Smooth muscle cell (in vitro differentiated cells): ENCODE data around the gene ENOX1. TPM values are rescaled to one million over a fixed set of nuclear protein-coding genes. Genes with fewer than 3 reads are reported as not detected.

Source experiments
- DNase-seq: peaks from one replicate; lab custom pipeline; 2025; ENCODE audit not compliant: unreplicated experiment; lab: John Stamatoyannopoulos, UW
- H2AFZ ChIP-seq: fragments of 200-600 bp; sonication (generic); 2 replicates; pipeline ENCODE4 v1.6.0; 2016; ENCODE audit warnings: antibody characterized with exemption, low read depth, mild to moderate bottlenecking
- H3F3A ChIP-seq: fragments of 200-600 bp; sonication (generic); 2 replicates; pipeline ENCODE4 v1.6.0; 2017; ENCODE audit warnings: antibody characterized with exemption, low read depth
- H3K27ac ChIP-seq: fragments of 200-600 bp; sonication (generic); 2 replicates; pipeline ENCODE4 v1.5.1; 2016; ENCODE audit warnings: low read depth, mild to moderate bottlenecking
- H3K27me3 ChIP-seq: fragments of 200-600 bp; sonication (generic); 2 replicates; pipeline ENCODE4 v1.6.1; 2016; ENCODE audit warnings: low read depth, mild to moderate bottlenecking
- H3K36me3 ChIP-seq: fragments of 200-600 bp; sonication (generic); 2 replicates; pipeline ENCODE4 v1.5.1; 2016; ENCODE audit warnings: low read depth
- H3K4me1 ChIP-seq: fragments of 200-600 bp; sonication (generic); 2 replicates; pipeline ENCODE4 v1.5.1; 2016; ENCODE audit warnings: low read depth
- H3K4me2 ChIP-seq: fragments of 200-600 bp; sonication (generic); 2 replicates; pipeline ENCODE4 v1.6.0; 2016; ENCODE audit warnings: mild to moderate bottlenecking
- H3K4me3 ChIP-seq: fragments of 200-600 bp; sonication (generic); 2 replicates; pipeline ENCODE4 v1.5.1; 2016; ENCODE audit warnings: mild to moderate bottlenecking
- H3K79me2 ChIP-seq: fragments of 200-600 bp; sonication (generic); 2 replicates; pipeline ENCODE4 v1.6.0; 2016; ENCODE audit warnings: low read depth, mild to moderate bottlenecking
- H3K9ac ChIP-seq: fragments of 200-600 bp; sonication (generic); 2 replicates; pipeline ENCODE4 v1.6.0; 2016; ENCODE audit warnings: low read depth
- H3K9me3 ChIP-seq: fragments of 200-600 bp; sonication (generic); replicated peaks from 2 replicates; pipeline ENCODE4 v1.5.1; 2016; ENCODE audit warnings: low read depth
- H4K20me1 ChIP-seq: fragments of 200-600 bp; sonication (generic); 2 replicates; pipeline ENCODE4 v1.6.0; 2016; ENCODE audit warnings: low read depth
- WGBS: methylation state at CpG from one replicate; pipeline ENCODE4 v1.1.7; 2016; ENCODE audit warnings: low lambda C conversion rate; 5-methylcytosine and 5-hydroxymethylcytosine counted together
- polyA plus RNA-seq: library from polyadenylated mRNA; unstranded; fragments of >200 nt; fragmentation: Nextera tagmentation; extraction: Ambion mirVana; gene quantifications from 2 replicates; pipeline ENCODE4 v1.2.1, GENCODE V29; 2016
- total RNA-seq: library from RNA; depleted of rRNA; stranded (reverse); fragments of >200 nt; gene quantifications from 2 replicates; pipeline ENCODE4 v1.2.3, GENCODE V29; 2014
- TF ChIP-seq, protein P1 (sequence below): fragments of 200-600 bp; sonication (generic); IDR thresholded peaks from 2 replicates; pipeline ENCODE4 v1.5.1; 2017; ENCODE audit warnings: borderline replicate concordance, mild to moderate bottlenecking, antibody characterized with exemption; ENCODE audit not compliant: insufficient read depth, poor library complexity, severe bottlenecking

The ENOX1 gene
- total and polyA plus RNA-seq, 2 experiments from 2014 or later = 1.9 to 2.6 TPM

DNA sequence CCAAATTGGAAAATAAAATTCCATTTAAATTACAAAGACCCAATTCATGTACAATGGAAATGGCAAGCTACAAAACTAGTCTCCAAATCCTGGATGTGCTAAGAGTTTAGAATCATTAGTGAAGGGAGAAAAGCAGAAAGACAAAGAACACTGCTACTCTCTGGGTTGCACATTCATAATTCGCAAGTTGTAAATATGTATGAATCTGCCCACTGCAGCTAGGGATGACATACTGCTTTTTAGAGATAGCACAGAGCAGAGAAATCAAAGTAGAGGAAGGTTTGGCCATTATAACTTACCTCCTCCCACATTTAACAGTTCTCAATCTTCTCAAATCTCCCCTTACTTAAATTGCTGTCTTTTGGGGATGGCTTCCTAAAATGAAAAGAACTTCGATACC lies 231.1 kb downstream of the ENOX1 start:
- H3K9me3 ChIP-seq = no peaks in the 10 kb centered on the region
- no peak for DNase-seq
- no peak overlapping the region for H3K4me2 ChIP-seq
- H3F3A ChIP-seq = no peaks in the 10 kb centered on the region
- H3K4me3 ChIP-seq = no peak overlapping the region
- no peaks in the 10 kb centered on the region for H3K36me3 ChIP-seq
- H4K20me1 ChIP-seq = no peaks in the 10 kb centered on the region
- no peaks in the 10 kb centered on the region for H3K79me2 ChIP-seq
- H3K27ac ChIP-seq = no peak overlapping the region
- no peak overlapping the region for H2AFZ ChIP-seq
- H3K27me3 ChIP-seq = no peaks in the 10 kb centered on the region
- TF ChIP-seq, protein P1, sequence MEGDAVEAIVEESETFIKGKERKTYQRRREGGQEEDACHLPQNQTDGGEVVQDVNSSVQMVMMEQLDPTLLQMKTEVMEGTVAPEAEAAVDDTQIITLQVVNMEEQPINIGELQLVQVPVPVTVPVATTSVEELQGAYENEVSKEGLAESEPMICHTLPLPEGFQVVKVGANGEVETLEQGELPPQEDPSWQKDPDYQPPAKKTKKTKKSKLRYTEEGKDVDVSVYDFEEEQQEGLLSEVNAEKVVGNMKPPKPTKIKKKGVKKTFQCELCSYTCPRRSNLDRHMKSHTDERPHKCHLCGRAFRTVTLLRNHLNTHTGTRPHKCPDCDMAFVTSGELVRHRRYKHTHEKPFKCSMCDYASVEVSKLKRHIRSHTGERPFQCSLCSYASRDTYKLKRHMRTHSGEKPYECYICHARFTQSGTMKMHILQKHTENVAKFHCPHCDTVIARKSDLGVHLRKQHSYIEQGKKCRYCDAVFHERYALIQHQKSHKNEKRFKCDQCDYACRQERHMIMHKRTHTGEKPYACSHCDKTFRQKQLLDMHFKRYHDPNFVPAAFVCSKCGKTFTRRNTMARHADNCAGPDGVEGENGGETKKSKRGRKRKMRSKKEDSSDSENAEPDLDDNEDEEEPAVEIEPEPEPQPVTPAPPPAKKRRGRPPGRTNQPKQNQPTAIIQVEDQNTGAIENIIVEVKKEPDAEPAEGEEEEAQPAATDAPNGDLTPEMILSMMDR = no peak
- H3K9ac ChIP-seq = no peak overlapping the region
- 93% methylated on average over 2 of the region's 2 CpGs for WGBS
- H3K4me1 ChIP-seq = no peaks in the 10 kb centered on the region

DNA sequence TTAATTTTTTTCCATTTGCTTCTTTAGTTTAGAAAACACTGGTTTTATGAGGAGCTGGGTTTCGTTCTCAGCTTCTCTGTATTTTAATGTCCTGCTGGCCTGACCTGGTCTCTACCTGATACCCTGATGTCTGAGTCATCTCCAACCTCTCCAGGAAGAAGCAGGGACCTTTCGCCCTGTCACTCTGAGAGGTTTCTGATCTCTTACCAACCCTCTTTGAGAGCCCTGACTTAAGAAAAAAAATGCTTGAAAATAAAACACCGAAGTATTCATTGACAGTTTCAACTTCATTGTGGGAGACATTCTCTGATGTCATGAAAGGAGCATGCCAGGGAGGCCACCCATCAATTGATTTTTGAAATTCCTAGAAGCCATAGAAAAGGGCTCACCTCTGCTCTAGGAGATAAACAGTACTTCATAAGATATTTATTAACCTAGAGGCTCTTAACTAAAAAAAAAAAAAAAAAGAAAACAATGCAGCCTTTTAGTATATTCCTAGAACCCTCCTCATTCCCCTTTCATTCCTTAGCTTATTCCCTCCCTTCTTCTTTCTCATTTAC lies 234.8 kb downstream of the ENOX1 start:
- Histone ChIP-seq H3K9me3 (no peaks in the 10 kb centered on the region), H3F3A (no peaks in the 10 kb centered on the region), H2AFZ (no peak overlapping the region), H3K9ac (no peak overlapping the region), H3K27ac (no peak overlapping the region), H3K27me3 (no peaks in the 10 kb centered on the region), H3K4me3 (no peak overlapping the region), H3K4me1 (peaks cover 6% of the 10 kb centered on the region), H3K36me3 (no peaks in the 10 kb centered on the region), H4K20me1 (no peaks in the 10 kb centered on the region), H3K79me2 (no peaks in the 10 kb centered on the region), H3K4me2 (no peak overlapping the region)
- no peak for DNase-seq
- 84% methylated on average over 3 of the region's 3 CpGs for WGBS
- TF ChIP-seq, protein P1 = no peak

DNA sequence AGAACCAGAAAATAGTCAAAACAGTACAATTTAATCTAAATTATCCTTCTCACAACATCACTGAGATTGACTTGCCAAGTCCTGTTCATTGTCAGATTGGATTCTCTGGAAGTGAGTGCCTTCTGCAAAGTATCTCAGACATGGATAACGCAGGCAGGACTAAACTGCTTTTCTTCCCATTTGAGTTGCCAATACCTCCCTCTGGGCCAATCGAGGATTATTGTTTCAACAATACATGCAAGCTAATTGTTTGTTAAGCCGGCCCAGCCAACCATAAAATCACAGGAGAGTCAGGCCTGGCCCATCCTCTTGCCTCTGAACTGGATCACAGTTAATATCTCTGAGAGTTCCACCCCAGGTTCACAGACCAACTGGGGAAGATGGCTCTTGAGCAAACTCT lies 240.0 kb downstream of the ENOX1 start:
- H4K20me1 ChIP-seq = no peaks in the 10 kb centered on the region
- no peak overlapping the region for H3K4me3 ChIP-seq
- peaks cover 16% of the 10 kb centered on the region for H3K4me1 ChIP-seq
- no peaks in the 10 kb centered on the region for H3K27me3 ChIP-seq
- no peaks in the 10 kb centered on the region for H3K79me2 ChIP-seq
- peak overlapping the region; percentile 8 for H3K4me2 ChIP-seq
- no peaks in the 10 kb centered on the region for H3K9me3 ChIP-seq
- 60% methylated on average over 3 of the region's 3 CpGs for WGBS
- H3F3A ChIP-seq = peaks cover 7% of the 10 kb centered on the region
- TF ChIP-seq, protein P1 = no peak
- no peaks in the 10 kb centered on the region for H3K36me3 ChIP-seq
- DNase-seq = no peak
- H2AFZ ChIP-seq = no peak overlapping the region
- no peak overlapping the region for H3K27ac ChIP-seq
- no peak overlapping the region for H3K9ac ChIP-seq

DNA sequence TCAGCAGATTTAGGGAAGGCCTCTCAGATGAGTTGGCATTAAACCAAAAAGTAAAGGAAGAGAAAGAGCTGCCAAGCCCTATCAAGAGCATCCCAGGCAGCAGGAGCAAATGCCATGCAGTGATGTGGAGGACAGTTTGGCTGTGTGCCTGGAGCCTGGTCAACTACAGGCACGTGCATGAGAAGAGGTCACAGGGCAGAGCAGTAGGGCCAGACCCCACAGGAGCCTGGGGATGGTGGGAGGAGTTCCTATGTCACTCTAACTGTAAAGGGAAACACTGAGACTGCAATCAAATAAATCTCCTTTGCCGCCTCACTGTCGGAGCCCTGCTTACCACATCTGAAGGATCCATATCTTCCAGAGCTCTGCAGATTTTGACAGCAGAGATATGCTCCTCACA lies 240.5 kb downstream of the ENOX1 start:
- Histone ChIP-seq H4K20me1 (no peaks in the 10 kb centered on the region), H3K4me3 (no peak overlapping the region), H3K27ac (no peak overlapping the region), H3K4me2 (peak overlapping the region; percentile 8), H3F3A (peaks cover 7% of the 10 kb centered on the region), H3K79me2 (no peaks in the 10 kb centered on the region), H3K27me3 (no peaks in the 10 kb centered on the region), H3K9ac (no peak overlapping the region), H2AFZ (no peak overlapping the region), H3K9me3 (no peaks in the 10 kb centered on the region), H3K4me1 (peaks cover 16% of the 10 kb centered on the region), H3K36me3 (no peaks in the 10 kb centered on the region)
- no peak for DNase-seq
- 26% methylated on average over 3 of the region's 3 CpGs for WGBS
- TF ChIP-seq, protein P1 = no peak
